Measurements from ENCODE around the gene CYLD.

CYLD gene

GRCh38 chr16:50712956-50713355 is 28.9 kb upstream of the CYLD start:
- in situ Hi-C loops (cut with HindIII; ENCODE audit: low pct_ligation_motif_present, low sequenced_read_pairs) = no loop called here
- Histone ChIP-seq H3K27me3 (replicated peaks) (no peaks in the 10 kb centered on the region), H3K27ac (no peak overlapping the region), H3K36me3 (replicated peaks) (no peaks in the 10 kb centered on the region), H3K4me3 (ENCODE audit: low read depth, low read length) (no peak overlapping the region)
- no peak for DNase-seq
- no peak for TF ChIP-seq CTCF (IDR thresholded peaks at IDR 0.05; ENCODE audit: low read depth, low read length, missing control alignments)

- no peak overlapping the region for H3K4me3 ChIP-seq (ENCODE audit: low read depth, low read length)
- no peak for TF ChIP-seq CTCF (IDR thresholded peaks at IDR 0.05; ENCODE audit: low read depth, low read length, missing control alignments)
- in situ Hi-C loops (cut with HindIII; ENCODE audit: low pct_ligation_motif_present, low sequenced_read_pairs) = no loop called here
- H3K36me3 ChIP-seq (replicated peaks) = no peaks in the 10 kb centered on the region
- DNase-seq = no peak
- no peaks in the 10 kb centered on the region for H3K27me3 ChIP-seq (replicated peaks)
- no peak overlapping the region for H3K27ac ChIP-seq
These were observed 24.8 kb upstream of the CYLD start for GRCh38 chr16:50717091-50717490.

GRCh38 chr16:50717494-50717893 is 24.4 kb upstream of the CYLD start:
- no peak for TF ChIP-seq CTCF (IDR thresholded peaks at IDR 0.05; ENCODE audit: low read depth, low read length, missing control alignments)
- H3K27ac ChIP-seq = no peak overlapping the region
- H3K4me3 ChIP-seq (ENCODE audit: low read depth, low read length) = no peak overlapping the region
- in situ Hi-C loops (cut with HindIII; ENCODE audit: low pct_ligation_motif_present, low sequenced_read_pairs) = no loop called here
- no peaks in the 10 kb centered on the region for H3K36me3 ChIP-seq (replicated peaks)
- no peaks in the 10 kb centered on the region for H3K27me3 ChIP-seq (replicated peaks)
- DNase-seq = no peak

GRCh38 chr16:50718061-50718760 is 23.7 kb upstream of the CYLD start:
- no peak overlapping the region for H3K4me3 ChIP-seq (ENCODE audit: low read depth, low read length)
- TF ChIP-seq CTCF (IDR thresholded peaks at IDR 0.05; ENCODE audit: low read depth, low read length, missing control alignments) = no peak
- H3K27ac ChIP-seq = no peak overlapping the region
- in situ Hi-C loops (cut with HindIII; ENCODE audit: low pct_ligation_motif_present, low sequenced_read_pairs) = no loop called here
- no peaks in the 10 kb centered on the region for H3K27me3 ChIP-seq (replicated peaks)
- no peak for DNase-seq
- no peaks in the 10 kb centered on the region for H3K36me3 ChIP-seq (replicated peaks)

GRCh38 chr16:50718761-50719400 is 23.0 kb upstream of the CYLD start:
- Histone ChIP-seq H3K27ac (no peak overlapping the region), H3K4me3 (ENCODE audit: low read depth, low read length) (no peak overlapping the region), H3K27me3 (replicated peaks) (no peaks in the 10 kb centered on the region), H3K36me3 (replicated peaks) (no peaks in the 10 kb centered on the region)
- no peak for DNase-seq
- in situ Hi-C loops (cut with HindIII; ENCODE audit: low pct_ligation_motif_present, low sequenced_read_pairs) = no loop called here
- no peak for TF ChIP-seq CTCF (IDR thresholded peaks at IDR 0.05; ENCODE audit: low read depth, low read length, missing control alignments)
